B cell (primary cell): ENCODE data around the gene RTN4. TPM values are rescaled to one million over a fixed set of nuclear protein-coding genes. Genes with fewer than 3 reads are reported as not detected.

Experiments used
- ATAC-seq: fragments of 200-7000 bp; cut with Tn5 transposase; one replicate; pipeline ENCODE4 v1.10.0; 2021; ENCODE audit warnings: low read depth, mild to moderate bottlenecking, moderate number of reproducible peaks, moderate library complexity
- CTCF ChIA-PET: fragments of 350-600 bp; sonication (Branson Sonifier 250); formaldehyde crosslinking; loops from one replicate; lab custom pipeline; 2021; ENCODE audit warnings: antibody characterized with exemption, inconsistent platforms; lab: Charles Lee
- POLR2A ChIA-PET: fragments of 350-600 bp; sonication (Branson Sonifier 250); formaldehyde crosslinking; loops from one replicate; lab custom pipeline; 2021; ENCODE audit warnings: antibody characterized with exemption; lab: Charles Lee
- DNase-seq: peaks from one replicate; pipeline ENCODE4 v3.0.0; 2013
- H2AFZ ChIP-seq: 2 replicates; pipeline ENCODE4 v1.6.1; 2012; ENCODE audit warnings: mild to moderate bottlenecking, low read depth, low read length; ENCODE audit not compliant: insufficient read depth, poor library complexity, severe bottlenecking
- H3K27ac ChIP-seq, 2 donors: 1 replicate in 1 of 2; 2 replicates in 1 of 2; pipeline ENCODE4 v1.5.1; 2012 to 2013; ENCODE audit warnings: low read length in 2 of 2, mild to moderate bottlenecking in 2 of 2, moderate library complexity in 1 of 2
- H3K27me3 ChIP-seq, 4 experiments: fragments of 200-600 bp in 1 of 4; sonication (generic) in 1 of 4; replicated peaks in 1 of 4; 1 replicate in 2 of 4; 2 replicates in 2 of 4; pipeline versions ENCODE4 v1.6.1 to v1.7.0; 2013 to 2016; ENCODE audit warnings: low read length in 3 of 4, mild to moderate bottlenecking in 2 of 4, mixed read lengths in 1 of 4, moderate library complexity in 1 of 4; ENCODE audit not compliant: insufficient read depth in 4 of 4, control insufficient read depth in 3 of 4; ENCODE audit errors: control extremely low read depth in 1 of 4
- H3K36me3 ChIP-seq, 2 experiments: replicated peaks in 1 of 2; 1 replicate in 1 of 2; 2 replicates in 1 of 2; pipeline versions ENCODE4 v1.6.1 to v1.7.1; 2013; ENCODE audit warnings: low read length in 1 of 2; ENCODE audit not compliant: insufficient read depth in 2 of 2, control insufficient read depth in 1 of 2; ENCODE audit errors: control extremely low read depth in 1 of 2, extremely low read depth in 1 of 2
- H3K4me1 ChIP-seq, 2 donors: fragments of 200-600 bp in 1 of 2; sonication (generic) in 1 of 2; 1 replicate in 1 of 2; 2 replicates in 1 of 2; pipeline versions ENCODE4 v1.5.1 to v1.6.1; 2013 to 2017; ENCODE audit warnings: low read length in 2 of 2; ENCODE audit not compliant: control insufficient read depth in 2 of 2, insufficient read depth in 2 of 2
- H3K4me2 ChIP-seq: replicated peaks from 2 replicates; pipeline ENCODE3; 2012; ENCODE audit warnings: mild to moderate bottlenecking, low read depth, low read length; ENCODE audit not compliant: poor library complexity, severe bottlenecking
- H3K4me3 ChIP-seq, 5 experiments: fragments of 200-600 bp in 1 of 5; sonication (generic) in 1 of 5; 1 replicate in 3 of 5; 2 replicates in 2 of 5; pipeline versions ENCODE4 v1.5.1 to v1.7.0; 2011 to 2016; ENCODE audit warnings: low read length in 4 of 5, mild to moderate bottlenecking in 4 of 5, low read depth in 2 of 5, control low read depth in 1 of 5, moderate library complexity in 1 of 5; ENCODE audit not compliant: insufficient read depth in 1 of 5; ENCODE audit errors: control extremely low read depth in 1 of 5, extremely low read depth in 1 of 5
- H3K79me2 ChIP-seq: fragments of 200-600 bp; sonication (generic); one replicate; pipeline ENCODE4 v1.6.0; 2016; ENCODE audit warnings: low read length; ENCODE audit not compliant: control insufficient read depth, insufficient read depth
- H3K9ac ChIP-seq: fragments of 200-600 bp; sonication (generic); 2 replicates; pipeline ENCODE4 v1.6.1; 2017; ENCODE audit warnings: mild to moderate bottlenecking, low read length, moderate library complexity
- H3K9me3 ChIP-seq, 3 donors: one replicate each; pipeline versions ENCODE4 v1.6.1 to v1.7.1; 2013; ENCODE audit warnings: low read length in 2 of 3; ENCODE audit not compliant: control insufficient read depth in 2 of 3, insufficient read depth in 1 of 3; ENCODE audit errors: control extremely low read depth in 1 of 3
- H4K20me1 ChIP-seq: 2 replicates; pipeline ENCODE4 v1.6.0; 2012; ENCODE audit warnings: mild to moderate bottlenecking, low read length; ENCODE audit not compliant: insufficient read depth, control insufficient read depth, poor library complexity, severe bottlenecking
- H3K27ac Mint-ChIP-seq: one replicate; pipeline ENCODE4 v1.8.0; 2021; ENCODE audit warnings: mixed read lengths
- H3K27me3 Mint-ChIP-seq: one replicate; pipeline ENCODE4 v1.8.0; 2021; ENCODE audit warnings: mixed read lengths
- H3K4me1 Mint-ChIP-seq: one replicate; pipeline ENCODE4 v1.8.0; 2021; ENCODE audit warnings: mixed read lengths
- H3K4me3 Mint-ChIP-seq: one replicate; pipeline ENCODE4 v1.8.0; 2021; ENCODE audit warnings: mixed read lengths
- H3K9me3 Mint-ChIP-seq: one replicate; pipeline ENCODE4 v1.8.0; 2022; ENCODE audit warnings: mixed read lengths; ENCODE audit not compliant: insufficient read depth
- EZH2 ChIP-seq: IDR thresholded peaks from 2 replicates; pipeline ENCODE4 v1.6.1; 2012; ENCODE audit warnings: borderline replicate concordance, low read depth, mild to moderate bottlenecking, moderate library complexity, low read length; ENCODE audit not compliant: insufficient read depth, poor library complexity, severe bottlenecking
- WGBS: methylation state at CpG from one replicate; pipeline ENCODE4 v1.1.5; 2013; ENCODE audit warnings: missing lambda C conversion rate; ENCODE audit not compliant: insufficient coverage; 5-methylcytosine and 5-hydroxymethylcytosine counted together
- intact Hi-C: fragments of 100-400 bp; cut with micrococcal nuclease; formaldehyde crosslinking; loops from one replicate; pipeline ENCODE4 v1.10.0; 2022
- polyA plus RNA-seq: library from polyadenylated mRNA; depleted of rRNA; stranded (reverse); fragments of >200 nt; gene quantifications from 2 replicates; pipeline ENCODE4 v1.2.3, GENCODE V29; 2012
- total RNA-seq, 2 donors: library from RNA; stranded (reverse); fragments of 120-200 nt in 1 of 2; gene quantifications; 1 replicate in 1 of 2; 2 replicates in 1 of 2; pipeline versions ENCODE4 v1.2.3 to v1.2.4, GENCODE V29; 2013 to 2022
- TF ChIP-seq, protein P1 (sequence below): fragments of 200-600 bp; IDR thresholded peaks from one replicate; pipeline ENCODE4 v1.8.0; 2022; ENCODE audit warnings: antibody characterized with exemption, mild to moderate bottlenecking

Gene RTN4
- total and polyA plus RNA-seq, 2 donors (not counting 1 experiment from before 2014, with no cell fraction given), result 30.8 to 65.9 TPM

DNA sequence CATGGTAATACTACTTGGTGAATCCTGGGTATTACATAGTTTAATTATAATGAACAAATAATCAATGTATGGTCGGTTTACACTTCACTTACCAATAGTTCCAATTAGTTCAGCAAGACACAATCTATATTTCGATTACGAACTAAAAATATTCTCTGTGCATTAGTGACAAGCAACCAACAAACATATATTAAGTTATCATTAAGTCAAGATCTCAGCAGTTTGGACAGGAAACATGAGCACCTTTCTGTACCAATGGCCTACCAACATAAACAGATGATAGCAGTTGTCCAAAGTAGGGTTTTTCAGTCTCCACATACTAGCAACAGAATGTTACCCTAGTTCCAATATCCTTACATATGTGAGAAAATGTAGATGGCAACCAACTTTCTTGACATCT, 32.8 kb downstream of the RTN4 start:
- Histone ChIP-seq H3K9ac (no peak overlapping the region), H3K27me3 (no peaks in the 10 kb centered on the region), H3K4me3 (no peak overlapping the region), H3K79me2 (peaks cover 94% of the 10 kb centered on the region), H3K9me3 (no peaks in the 10 kb centered on the region), H3K4me2 (no peak overlapping the region), H2AFZ (no peak overlapping the region), H3K27ac (peak overlapping the region in 1 of 2 donors; percentile 68), H3K4me1 (peaks cover 14 to 28% of the 10 kb centered on the region in 2 donors), H3K36me3 (peaks cover 0 to 3% of the 10 kb centered on the region in 2 experiments), H4K20me1 (peaks cover 6% of the 10 kb centered on the region)
- Mint-ChIP-seq H3K4me3 (no peak overlapping the region), H3K27me3 (no peaks in the 10 kb centered on the region), H3K4me1 (peaks cover 45% of the 10 kb centered on the region), H3K27ac (no peak overlapping the region), H3K9me3 (no peaks in the 10 kb centered on the region)
- ChIA-PET CTCF (interaction anchor here (1.4 to 14.5 kb wide), 5 partner anchors 31 to 168 kb away, joined by 4 to 190 read pairs (median 12); partner anchors contain the start of gene RTN4), POLR2A (no interaction called here)
- ATAC-seq (no peak), DNase-seq (no peak)
- TF ChIP-seq, protein P1, sequence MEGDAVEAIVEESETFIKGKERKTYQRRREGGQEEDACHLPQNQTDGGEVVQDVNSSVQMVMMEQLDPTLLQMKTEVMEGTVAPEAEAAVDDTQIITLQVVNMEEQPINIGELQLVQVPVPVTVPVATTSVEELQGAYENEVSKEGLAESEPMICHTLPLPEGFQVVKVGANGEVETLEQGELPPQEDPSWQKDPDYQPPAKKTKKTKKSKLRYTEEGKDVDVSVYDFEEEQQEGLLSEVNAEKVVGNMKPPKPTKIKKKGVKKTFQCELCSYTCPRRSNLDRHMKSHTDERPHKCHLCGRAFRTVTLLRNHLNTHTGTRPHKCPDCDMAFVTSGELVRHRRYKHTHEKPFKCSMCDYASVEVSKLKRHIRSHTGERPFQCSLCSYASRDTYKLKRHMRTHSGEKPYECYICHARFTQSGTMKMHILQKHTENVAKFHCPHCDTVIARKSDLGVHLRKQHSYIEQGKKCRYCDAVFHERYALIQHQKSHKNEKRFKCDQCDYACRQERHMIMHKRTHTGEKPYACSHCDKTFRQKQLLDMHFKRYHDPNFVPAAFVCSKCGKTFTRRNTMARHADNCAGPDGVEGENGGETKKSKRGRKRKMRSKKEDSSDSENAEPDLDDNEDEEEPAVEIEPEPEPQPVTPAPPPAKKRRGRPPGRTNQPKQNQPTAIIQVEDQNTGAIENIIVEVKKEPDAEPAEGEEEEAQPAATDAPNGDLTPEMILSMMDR, result no peak
- TF ChIP-seq EZH2, result no peak
- no CpG with 5 or more reads among the region's 3 CpGs for WGBS
- intact Hi-C loops, result no loop called here
